Ovary (tissue), 3 donors: ENCODE measurements around the gene OPRL1.

ENCODE experiments used
- CTCF ChIP-seq, 3 donors: fragments of 450-650 bp in 2 of 3; fragments of 200-600 bp in 1 of 3; IDR thresholded peaks; one replicate each; pipeline versions ENCODE4 v1.5.1 to v1.8.0; 2016 to 2022; ENCODE audit warnings: antibody characterized with exemption in 3 of 3, mild to moderate bottlenecking in 1 of 3
- EP300 ChIP-seq: sonication (generic); formaldehyde crosslinking; IDR thresholded peaks from one replicate; pipeline ENCODE4 v1.6.1; 2017; ENCODE audit warnings: antibody characterized with exemption
- POLR2A ChIP-seq: fragments of 450-650 bp; IDR thresholded peaks from one replicate; pipeline ENCODE4 v1.6.1; 2017; ENCODE audit warnings: antibody characterized with exemption, mild to moderate bottlenecking, moderate library complexity
- donor health status: DM: no; HTN: no; CAD: no.

- TF ChIP-seq EP300 (no peak), CTCF (IDR thresholded peaks at IDR 0.05) (no peak), POLR2A (no peak)
Observed at GRCh38 chr20:64062276-64062595, 17.6 kb upstream of the OPRL1 start.
